HG02885 (cell line): ENCODE data around the gene NR3C2.

Source experiments
- ATAC-seq: cut with Tn5 transposase; IDR thresholded peaks from one replicate; pipeline ENCODE4 v1.9.1; 2021; ENCODE audit warnings: mild to moderate bottlenecking; ENCODE audit not compliant: unreplicated experiment, poor library complexity

Gene NR3C2

DNA sequence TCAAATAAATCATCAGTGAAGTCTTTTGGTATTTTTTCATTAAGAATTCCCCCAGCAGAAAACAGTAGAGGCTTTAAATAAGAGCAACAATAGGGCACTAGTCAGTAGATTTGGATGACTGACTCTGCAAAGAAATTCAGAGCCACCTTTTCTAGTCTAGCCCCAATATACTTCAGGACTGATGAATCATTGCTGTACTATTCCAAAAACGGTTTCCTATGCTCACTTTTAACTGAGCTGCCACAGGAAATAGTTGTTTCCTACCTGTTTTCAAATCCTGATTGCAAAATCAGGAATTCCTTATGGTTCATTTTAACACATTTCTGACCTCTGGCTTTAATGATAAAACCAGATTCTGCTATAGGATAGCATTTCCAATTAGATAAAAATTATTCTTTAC, 171.6 kb downstream of the NR3C2 start:
- no peak for ATAC-seq

DNA sequence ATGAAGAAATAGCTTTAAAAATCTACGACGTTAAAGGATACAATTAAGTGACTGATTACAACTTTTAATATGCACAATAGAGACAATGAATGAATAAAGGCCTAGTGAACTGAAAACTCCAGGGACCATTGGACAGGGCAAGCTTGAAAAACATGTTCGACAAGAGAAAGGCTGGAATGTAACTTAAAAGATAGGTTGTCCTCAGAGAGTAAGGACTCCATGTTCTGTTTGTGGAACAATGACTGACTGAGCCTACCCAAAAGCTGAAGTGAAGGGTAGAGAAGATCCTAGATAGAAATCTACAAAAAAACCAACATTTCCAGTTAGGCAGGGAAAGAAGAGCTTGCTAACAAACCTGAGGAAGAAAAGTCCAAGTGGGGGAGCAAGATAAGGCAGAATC, 173.4 kb downstream of the NR3C2 start:
- no peak for ATAC-seq

DNA sequence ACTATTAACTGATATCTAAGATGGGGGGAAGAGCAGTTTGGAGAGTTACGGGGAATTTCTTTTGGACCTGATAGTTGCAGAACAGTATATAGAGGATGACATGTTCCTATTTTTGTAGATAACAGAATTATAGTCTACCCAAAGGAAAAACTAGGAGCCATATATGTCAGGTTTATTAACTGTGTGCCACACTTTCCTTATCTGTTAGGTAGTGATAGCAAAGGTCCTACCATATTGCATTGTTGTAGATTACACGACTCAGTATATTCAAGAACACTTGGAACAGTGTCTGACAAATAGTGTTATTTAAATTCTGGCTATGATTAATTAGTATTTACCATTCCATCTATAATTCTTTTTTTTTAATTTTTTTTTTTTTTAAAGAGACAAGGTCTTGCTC, 175.3 kb downstream of the NR3C2 start:
- no peak for ATAC-seq

DNA sequence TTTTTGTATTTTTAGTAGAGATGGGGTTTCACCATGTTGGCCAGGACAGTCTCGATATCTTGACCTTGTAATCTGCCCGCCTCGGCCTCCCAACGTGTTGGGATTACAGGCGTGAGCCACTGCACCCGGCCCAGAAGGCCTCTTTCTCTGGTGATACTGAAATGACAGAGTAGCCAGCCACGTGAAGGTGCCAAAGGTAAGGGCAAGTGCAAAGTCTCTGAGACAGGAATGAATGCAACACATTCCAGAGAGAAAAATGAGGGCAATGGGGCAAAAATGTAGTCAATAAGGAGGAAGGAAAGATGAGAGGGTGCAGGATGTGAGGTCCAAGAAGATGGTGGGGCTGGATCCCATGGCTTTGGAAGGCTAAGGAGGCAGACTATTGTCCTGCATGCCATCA, 176.0 kb downstream of the NR3C2 start:
- no peak for ATAC-seq

DNA sequence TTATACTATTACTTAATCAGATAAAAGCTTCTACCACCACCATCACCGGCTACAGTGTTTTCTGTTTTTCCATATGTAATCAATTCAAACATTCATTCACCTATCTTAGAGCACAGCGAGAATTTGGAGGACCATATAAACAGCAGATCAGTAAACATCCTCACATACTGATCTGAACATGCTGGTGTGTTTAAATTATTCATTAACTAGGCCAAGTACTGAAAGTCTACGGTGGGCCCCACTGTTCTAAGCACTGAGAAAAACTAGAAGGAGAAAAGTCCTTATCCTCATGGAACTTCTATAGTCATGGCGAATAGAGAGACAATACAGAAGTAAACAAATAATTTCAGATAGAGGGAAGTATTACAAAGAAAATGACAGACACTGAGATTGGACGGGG, 176.6 kb downstream of the NR3C2 start:
- ATAC-seq = no peak

DNA sequence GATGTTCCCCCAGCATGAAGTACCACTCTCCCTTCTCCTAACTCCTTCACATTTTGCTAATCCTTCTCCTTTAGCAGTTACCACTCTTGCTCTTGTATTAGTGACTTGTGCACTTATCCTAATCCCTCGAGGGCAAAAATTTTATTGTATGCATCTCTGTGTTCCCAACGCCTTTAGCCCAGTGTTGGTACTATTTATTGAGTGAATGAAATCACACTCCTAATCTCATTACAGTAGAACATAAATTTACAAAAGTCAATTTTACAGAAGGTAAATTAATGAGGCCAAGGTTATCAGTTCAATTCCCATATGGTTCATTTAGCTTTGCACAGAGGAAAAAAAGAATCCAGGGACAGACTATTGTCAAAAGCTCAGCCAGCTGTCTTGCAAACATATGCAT, 178.4 kb downstream of the NR3C2 start:
- no peak for ATAC-seq

DNA sequence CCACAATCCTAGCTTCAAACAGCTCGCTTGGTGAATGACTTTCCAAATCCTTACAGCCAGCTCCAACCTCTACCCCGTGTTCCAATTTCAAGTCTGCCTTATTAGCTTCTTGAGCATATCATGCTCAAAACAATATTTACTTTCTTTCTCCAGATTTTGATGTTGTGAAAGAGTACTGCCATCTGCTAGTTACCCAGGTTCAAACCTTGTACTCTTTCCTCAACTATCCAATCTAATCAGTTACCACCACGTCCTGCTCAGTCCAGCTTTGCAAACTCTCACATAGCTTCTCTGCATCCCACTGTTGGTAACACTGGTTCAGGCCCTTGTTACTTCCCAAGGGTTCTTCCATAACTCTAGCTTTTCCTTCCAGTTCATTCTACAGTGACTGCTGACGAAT, 179.1 kb downstream of the NR3C2 start:
- no peak for ATAC-seq

DNA sequence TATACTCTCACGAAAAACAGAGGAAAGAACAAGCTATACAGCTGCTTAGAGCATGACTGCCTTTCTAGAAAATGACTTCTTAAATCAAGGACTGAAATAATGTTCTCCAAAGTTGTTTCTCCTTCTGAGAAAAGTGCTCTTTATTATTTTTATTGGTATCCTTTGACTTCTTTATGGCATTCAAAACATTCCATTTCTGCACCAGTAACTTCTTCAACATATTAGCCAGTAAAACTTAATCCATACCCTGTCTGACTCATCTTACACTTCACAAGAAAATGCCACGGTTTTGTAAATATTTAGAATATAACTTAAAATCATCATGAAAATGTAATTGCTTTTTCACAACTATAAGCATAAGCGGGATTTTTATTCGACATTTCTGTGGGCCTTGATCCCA, 180.4 kb downstream of the NR3C2 start:
- no peak for ATAC-seq

DNA sequence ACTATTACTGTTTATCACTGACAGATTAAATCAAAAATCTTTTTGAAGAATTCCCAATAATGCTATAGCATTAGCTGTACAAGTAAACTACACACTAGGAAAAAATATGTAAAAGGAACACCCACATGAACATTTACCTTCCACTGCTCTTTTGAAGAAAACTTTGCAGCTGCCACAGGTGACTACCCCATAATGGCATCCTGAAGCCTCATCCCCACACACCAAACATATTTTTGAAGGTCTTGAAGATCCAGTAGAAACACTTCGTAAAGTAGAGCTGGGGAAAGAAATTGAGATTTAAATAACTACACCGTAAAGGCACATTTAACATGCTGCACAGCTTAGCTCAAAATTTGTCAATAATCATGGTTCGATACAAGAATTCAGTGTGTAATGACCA, 182.4 kb downstream of the NR3C2 start:
- no peak for ATAC-seq

DNA sequence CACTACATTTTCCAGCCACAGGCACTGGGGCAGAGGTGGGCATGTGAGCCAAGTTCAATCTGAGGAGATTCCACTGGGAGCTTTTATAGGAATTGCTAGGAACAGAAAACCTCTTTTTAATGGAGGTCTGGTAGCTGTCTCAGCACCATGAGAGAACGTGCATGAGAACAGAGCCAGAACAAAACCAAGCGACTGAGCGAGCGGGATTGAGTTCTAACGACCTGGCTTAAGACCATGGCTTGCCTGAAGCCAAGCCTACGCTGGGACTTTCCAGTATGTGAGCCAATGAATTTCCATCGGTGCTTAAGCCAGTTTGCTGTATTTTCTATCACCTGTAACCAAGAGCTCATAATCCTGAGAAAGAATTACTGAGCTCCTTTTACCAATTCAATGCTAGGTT, 183.7 kb downstream of the NR3C2 start:
- no peak for ATAC-seq

DNA sequence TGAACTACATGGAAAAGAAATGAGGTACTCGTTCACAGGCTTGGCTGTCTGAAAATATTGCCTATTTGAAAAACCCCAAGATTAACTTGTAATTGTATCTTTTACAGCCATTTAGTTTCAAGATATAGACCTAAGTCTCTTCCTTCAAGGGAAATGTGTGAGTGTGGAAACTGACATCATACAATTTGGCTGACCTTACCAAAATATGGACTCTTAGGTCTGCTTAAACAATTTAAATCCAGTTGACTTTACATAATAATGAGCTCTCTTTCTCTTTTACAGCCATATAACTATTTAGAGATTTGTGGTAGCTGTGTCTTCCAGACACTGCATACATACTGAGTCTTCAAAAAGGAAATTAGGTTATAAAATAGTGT, 186.9 kb downstream of the NR3C2 start:
- no peak for ATAC-seq

DNA sequence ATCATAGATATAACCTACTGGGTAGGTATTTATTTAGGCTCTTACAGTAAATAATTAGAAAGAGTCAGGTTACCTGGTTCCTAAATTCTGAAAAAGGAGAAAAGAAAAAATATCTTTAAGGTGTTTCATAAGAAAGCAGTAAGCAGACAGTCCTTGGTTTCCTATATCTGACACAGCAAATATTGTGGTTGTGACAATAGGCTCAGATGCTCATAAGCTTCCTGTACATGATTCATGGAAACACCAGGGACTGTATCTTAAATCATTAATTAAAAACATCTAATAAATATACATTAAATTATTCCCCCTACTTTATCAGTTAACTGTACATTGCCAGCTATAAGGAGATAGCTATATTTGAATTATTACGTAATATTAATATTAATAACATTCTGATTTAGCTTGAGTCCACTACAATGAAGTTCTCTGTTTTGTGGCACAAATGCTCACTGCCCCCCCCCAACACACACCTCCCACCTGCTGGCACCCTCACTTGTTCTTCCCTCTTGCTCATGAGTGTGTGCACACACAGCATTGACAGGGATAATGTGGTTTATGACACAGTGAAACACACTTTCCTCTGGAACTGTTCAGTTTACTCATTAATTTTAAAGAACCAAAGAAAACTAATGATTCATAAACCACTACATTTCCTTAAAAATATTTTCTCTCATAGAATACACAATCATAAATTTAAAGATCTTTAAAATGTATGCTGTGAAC, 187.4 kb downstream of the NR3C2 start:
- ATAC-seq = no peak

DNA sequence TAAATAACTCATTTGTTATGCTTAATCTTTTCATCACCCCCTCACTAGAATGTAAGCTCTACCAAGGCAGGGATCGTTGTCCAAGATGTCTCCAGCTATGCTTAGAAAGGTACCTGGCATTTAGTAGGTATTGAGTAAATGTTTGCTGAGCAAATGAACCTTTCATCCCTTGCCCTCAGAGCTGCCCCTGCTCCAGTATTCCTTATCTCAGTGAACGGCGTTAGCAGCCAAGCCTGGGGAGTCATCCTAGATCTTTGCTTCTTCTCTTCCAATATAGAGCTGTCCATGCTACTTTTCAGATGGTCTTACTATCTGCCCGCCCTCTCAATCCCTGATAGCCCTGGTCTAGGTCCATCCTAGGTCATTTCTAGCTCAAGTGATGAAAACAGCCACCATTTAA, 188.4 kb downstream of the NR3C2 start:
- no peak for ATAC-seq

DNA sequence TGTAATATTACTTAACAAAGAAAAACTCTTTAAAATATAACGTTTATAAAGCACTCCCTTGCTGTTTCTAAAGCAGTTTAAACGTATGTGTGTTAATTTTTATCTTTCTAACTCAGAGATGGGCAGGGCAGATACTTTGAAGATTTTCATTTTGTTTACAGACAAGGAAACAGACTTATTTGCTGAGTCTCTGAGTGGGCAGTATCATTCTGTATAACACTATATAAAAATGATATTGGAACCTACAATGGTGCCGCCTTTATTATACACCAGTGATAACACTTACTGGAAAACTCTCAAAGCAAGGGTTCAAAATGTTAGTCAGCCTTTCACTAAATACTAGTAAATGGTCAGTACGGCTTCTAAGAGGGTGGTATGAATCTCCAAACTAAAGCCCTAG, 193.4 kb downstream of the NR3C2 start:
- ATAC-seq = no peak

DNA sequence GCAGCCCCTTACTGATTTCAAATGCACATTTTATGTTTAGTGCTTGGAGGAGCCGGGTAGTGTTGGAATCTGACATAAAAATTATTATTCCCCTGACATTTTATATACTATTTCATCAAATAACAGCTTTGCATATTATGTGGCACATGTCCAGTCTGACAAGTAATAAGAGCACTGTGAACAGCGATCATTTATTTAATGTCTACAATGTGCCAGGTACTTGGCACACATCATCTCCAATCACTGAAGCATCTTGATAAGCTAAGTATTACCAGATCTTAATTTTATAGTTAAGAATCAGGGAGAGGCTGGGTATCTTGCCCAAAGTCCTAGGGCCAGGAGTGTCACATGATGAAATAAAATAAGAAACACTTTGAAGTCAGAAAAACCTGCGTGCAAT, 197.2 kb downstream of the NR3C2 start:
- ATAC-seq = no peak

DNA sequence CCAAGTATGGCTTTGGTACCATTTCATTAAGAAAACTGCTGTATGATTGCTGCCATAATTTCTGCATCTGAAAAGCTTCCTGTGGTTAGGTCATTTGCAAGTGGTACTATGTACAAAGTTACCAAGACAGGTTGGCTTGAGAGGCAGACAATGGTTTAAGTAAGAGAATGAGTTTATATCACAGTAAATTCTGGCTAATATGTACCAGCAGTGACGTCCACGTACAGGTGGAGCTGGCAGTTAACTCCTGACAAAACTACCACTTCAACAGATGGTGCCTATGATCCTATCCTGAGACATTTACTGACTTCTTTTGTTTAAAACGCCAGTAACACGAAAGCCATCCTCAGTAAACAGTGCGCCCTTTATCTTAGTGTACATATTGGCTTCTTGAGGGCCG, 198.4 kb downstream of the NR3C2 start:
- no peak for ATAC-seq

DNA sequence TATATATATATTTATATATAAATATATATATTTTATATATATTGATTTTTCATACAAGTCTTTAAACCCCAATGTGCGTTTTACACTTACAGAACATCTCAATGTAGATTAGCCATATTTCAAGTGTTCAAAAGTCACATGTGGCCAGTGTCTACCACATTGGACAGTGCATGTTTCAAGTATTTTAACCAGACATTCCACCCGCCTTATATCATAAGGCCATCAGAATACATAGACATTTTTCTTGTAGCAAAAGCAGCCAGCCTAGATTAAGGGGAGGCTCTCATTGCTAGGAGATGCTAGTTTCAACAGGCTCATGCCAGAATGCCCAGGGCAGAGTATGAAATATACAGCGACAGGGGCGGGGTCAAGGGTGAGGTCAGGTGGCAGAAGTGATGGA, 202.0 kb downstream of the NR3C2 start:
- no peak for ATAC-seq

DNA sequence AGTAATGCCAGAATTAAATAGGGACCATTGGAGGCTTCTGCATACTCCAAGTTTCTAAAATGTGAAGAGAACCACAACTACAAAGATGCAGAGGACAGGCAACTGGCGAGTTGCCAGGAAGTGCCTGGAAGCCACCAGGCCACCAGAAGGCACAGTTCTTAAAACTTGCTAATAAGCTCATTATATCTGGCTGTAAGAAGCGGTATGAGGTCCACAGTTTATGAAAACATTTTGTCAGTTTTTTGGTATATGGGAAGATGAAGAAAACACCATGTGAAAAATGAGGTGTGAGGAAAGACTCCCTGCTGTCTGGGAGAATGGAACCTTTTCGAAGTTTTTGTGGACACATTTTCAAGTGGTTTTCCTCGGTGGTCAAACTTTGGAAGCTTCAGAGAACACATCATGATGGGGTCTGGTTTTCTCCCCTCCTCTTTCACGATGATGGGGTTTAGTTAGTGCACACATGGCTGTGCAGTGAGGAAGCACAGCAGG, 202.7 kb downstream of the NR3C2 start:
- ATAC-seq = no peak

DNA sequence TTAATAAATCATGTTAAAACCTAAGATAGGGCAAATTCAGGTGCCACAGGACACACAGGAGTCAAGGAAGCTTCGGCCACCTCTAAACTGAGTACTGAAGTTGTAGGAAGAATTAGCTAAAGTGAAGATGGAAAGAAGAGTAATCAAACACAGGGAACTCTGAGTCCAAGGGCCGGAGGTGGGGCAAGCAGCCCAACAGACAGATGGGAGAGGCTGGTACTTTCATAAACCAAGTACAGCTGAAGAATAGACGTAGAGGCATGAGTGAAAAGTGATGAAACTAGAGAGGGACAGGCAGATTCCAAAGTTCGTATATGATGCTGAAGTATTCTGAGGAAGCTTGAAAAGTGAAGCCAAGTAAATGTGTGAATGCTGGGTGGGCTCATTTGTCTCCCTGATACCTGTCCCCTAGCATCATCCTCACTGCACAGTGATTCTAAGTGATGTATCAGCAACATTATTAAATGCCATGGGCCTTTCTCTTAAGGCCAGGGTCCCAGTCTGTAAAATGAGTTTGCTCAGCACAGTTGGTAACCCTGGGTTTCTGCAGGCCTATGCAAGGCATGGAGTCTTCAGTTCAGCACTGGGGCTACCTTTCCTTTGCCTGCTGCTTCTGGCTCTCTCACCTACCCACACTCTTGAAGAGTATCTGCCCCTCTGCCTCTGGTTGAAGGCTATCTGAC, 203.3 kb downstream of the NR3C2 start:
- no peak for ATAC-seq

DNA sequence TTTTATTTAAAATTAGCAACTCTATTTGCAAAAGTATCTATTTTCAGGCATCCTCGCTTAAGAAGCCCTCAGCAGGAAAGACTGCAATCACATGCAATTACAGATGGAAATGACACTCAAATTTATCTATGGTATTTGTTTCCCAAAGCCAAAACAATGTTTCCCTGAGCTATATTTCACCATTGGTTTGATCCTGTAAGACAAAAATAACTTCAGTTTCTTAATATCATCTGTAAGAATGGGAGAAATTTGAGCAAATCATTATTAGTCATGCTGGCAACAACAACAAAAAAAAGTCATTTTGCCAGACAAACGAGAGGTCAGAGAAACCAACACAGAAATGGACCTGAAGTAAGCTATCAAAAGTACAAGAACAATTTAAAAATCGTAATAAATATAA, 204.1 kb downstream of the NR3C2 start:
- ATAC-seq = no peak

DNA sequence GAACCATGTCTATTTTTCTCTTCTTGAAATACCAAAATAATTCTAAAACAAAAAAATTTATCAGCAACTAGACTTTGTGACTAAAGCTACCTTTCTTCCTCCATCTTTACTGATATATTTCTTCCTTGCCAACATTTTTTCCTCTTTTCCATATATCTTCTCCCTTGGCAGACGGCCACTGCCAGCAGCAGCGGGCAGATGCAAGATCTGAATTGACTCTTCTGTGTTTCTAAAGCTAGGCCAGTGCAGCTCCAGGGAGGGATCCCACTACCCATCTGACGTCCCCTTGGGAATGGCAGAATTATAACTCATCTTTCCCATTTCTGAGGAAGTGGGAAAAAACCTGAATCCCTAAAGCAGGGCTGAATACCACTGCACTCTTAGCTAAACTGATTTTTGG, 206.4 kb downstream of the NR3C2 start:
- ATAC-seq = no peak

DNA sequence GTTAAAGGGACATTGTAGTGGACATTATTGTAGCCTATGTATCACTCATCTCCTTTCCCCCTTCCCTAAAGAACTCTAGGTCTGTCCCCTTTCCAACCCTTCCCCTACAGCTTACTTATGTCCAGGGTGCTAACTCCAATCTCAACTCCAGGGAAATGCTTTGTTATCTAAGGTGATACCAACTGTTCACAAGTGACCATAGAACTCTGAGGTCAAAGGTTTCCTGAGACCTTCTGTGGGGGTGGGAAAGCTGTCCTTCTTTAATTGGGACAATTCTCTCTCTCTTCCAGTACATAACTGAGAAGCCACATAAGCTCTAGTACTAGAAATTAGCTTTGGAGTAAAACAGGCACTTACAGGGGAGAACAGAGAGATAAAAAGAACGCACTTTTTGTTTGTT, 212.4 kb downstream of the NR3C2 start:
- ATAC-seq = no peak
